ENCODE measurements around the gene ACCSL. TPM values are rescaled to one million over a fixed set of nuclear protein-coding genes. Genes with fewer than 3 reads are reported as not detected.
A peak's percentile ranks its signal among the peaks of the same experiment; 100 is the strongest.

ACCSL gene
- total and polyA plus RNA-seq, 12 donors, result 0.06 TPM; not detected in 11

GRCh38 chr11:44047298-44047697 lies 483 bp upstream of the ACCSL start:
- Histone ChIP-seq H3K27me3 (no peaks in the 10 kb centered on the region), H3K27ac (no peak overlapping the region), H3K36me3 (replicated peaks in 1 of 2) (no peaks in the 10 kb centered on the region), H3K9me3 (replicated peaks in 1 of 3) (no peaks in the 10 kb centered on the region), H3K4me1 (replicated peaks in 1 of 2) (no peaks in the 10 kb centered on the region), H3K4me3 (no peak overlapping the region)
- TF ChIP-seq, protein P1, sequence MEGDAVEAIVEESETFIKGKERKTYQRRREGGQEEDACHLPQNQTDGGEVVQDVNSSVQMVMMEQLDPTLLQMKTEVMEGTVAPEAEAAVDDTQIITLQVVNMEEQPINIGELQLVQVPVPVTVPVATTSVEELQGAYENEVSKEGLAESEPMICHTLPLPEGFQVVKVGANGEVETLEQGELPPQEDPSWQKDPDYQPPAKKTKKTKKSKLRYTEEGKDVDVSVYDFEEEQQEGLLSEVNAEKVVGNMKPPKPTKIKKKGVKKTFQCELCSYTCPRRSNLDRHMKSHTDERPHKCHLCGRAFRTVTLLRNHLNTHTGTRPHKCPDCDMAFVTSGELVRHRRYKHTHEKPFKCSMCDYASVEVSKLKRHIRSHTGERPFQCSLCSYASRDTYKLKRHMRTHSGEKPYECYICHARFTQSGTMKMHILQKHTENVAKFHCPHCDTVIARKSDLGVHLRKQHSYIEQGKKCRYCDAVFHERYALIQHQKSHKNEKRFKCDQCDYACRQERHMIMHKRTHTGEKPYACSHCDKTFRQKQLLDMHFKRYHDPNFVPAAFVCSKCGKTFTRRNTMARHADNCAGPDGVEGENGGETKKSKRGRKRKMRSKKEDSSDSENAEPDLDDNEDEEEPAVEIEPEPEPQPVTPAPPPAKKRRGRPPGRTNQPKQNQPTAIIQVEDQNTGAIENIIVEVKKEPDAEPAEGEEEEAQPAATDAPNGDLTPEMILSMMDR (IDR thresholded peaks at IDR 0.05), result no peak
- no peak for TF ChIP-seq POLR2A (IDR thresholded peaks at IDR 0.05)
- intact Hi-C loops (cut with DNase I), result no loop called here
- DNase-seq, result no peak
- WGBS, 4 donors, result 61 to 83% (median 78%) methylated on average over 2 of the region's 2 CpGs

DNA sequence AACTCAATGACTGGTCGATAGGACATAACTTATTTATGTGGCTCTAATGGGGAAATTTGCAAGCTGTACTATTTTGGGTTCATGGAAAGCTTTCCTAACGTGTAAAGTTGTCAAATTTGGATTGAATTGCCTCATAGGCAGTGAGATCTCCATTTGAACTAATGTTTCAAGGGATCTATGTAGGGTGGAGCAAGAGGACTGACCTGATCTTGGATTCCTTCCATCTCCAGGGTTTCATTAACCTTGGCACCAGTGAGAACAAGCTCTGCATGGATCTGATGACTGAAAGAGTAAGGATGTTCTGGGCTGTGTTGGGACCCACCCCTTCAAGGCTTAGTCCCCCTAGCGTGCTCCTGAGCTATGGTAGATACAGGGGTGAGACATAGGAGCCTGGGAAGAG lies 2.1 kb downstream of the ACCSL start:
- H3K27me3 ChIP-seq, result no peaks in the 10 kb centered on the region
- TF ChIP-seq POLR2A (IDR thresholded peaks at IDR 0.05), result no peak
- TF ChIP-seq, protein P1 (IDR thresholded peaks at IDR 0.05), result no peak
- WGBS, 4 donors, result 71 to 83% (median 81%) methylated on average over 3 of the region's 3 CpGs
- no peak overlapping the region for H3K4me3 ChIP-seq
- no peaks in the 10 kb centered on the region for H3K36me3 ChIP-seq (replicated peaks in 1 of 2)
- intact Hi-C loops (cut with DNase I), result no loop called here
- H3K27ac ChIP-seq, result no peak overlapping the region
- H3K4me1 ChIP-seq (replicated peaks in 1 of 2), result no peaks in the 10 kb centered on the region
- DNase-seq, result peak in 1 of 7 donors; percentile 4
- H3K9me3 ChIP-seq (replicated peaks in 1 of 3), result no peaks in the 10 kb centered on the region

DNA sequence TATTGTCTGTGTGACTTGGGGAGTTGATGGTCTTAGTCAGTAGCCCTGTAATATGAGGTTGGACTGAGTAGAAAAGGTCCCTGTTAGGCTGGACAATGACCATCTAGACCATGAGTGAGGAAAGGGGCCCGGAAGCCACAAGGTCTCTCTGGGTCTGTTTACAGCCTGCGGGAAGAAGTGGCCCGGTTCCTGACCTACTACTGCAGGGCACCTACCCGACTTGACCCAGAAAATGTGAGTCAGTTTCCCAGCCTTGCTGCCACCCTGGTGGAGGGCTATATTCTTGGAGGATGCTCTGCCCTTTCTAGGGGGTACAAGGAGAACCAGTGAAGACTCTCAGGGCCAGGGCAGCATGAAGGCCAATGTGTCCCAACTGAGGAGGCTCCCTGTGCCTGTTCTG lies 3.4 kb downstream of the ACCSL start:
- H3K27me3 ChIP-seq, result no peaks in the 10 kb centered on the region
- H3K27ac ChIP-seq, result no peak overlapping the region
- 85 to 95% (median 92%) methylated on average over 4 of the region's 4 CpGs for WGBS, 4 donors
- H3K36me3 ChIP-seq (replicated peaks in 1 of 2), result no peaks in the 10 kb centered on the region
- no peak for TF ChIP-seq POLR2A (IDR thresholded peaks at IDR 0.05)
- TF ChIP-seq, protein P1 (IDR thresholded peaks at IDR 0.05), result no peak
- no peak overlapping the region for H3K4me3 ChIP-seq
- intact Hi-C loops (cut with DNase I), result no loop called here
- H3K4me1 ChIP-seq (replicated peaks in 1 of 2), result no peaks in the 10 kb centered on the region
- no peaks in the 10 kb centered on the region for H3K9me3 ChIP-seq (replicated peaks in 1 of 3)
- DNase-seq, result peak in 1 of 7 donors; percentile 35

DNA sequence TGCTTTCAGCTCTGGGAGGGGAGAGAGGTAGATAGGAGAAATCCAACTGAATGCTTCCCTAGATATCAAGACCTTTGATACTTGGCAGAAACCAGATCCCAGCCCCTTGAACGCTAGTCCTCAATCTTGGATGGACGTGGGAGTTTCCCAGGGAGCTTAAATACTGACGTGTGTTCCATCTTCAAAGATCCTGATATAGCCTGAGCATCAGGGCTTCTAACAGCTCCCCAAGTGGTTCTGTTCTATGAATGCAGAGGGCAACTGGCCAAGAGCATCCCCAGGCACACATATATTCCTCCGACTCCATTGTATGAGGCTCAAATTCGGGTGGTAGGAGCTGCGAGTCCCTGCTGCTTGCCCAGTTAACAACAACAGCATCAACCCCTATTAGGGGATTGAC lies 9.6 kb downstream of the ACCSL start:
- Histone ChIP-seq H3K4me1 (replicated peaks in 1 of 2) (no peaks in the 10 kb centered on the region), H3K4me3 (no peak overlapping the region), H3K36me3 (replicated peaks in 1 of 2) (no peaks in the 10 kb centered on the region), H3K9me3 (replicated peaks in 1 of 3) (no peaks in the 10 kb centered on the region), H3K27ac (no peak overlapping the region), H3K27me3 (no peaks in the 10 kb centered on the region)
- intact Hi-C loops (cut with DNase I), result no loop called here
- no peak for TF ChIP-seq POLR2A (IDR thresholded peaks at IDR 0.05)
- TF ChIP-seq, protein P1 (IDR thresholded peaks at IDR 0.05), result no peak
- peak in 1 of 7 donors; percentile 28 for DNase-seq
- 72 to 85% (median 82%) methylated on average over 6 of the region's 6 CpGs for WGBS, 4 donors

Data from adrenal gland (tissue), 12 donors.